ENCODE measurements around the gene WDR31. TPM values are rescaled to one million over a fixed set of nuclear protein-coding genes. Genes with fewer than 3 reads are reported as not detected.

The WDR31 gene
- total and polyA plus RNA-seq, 3 donors from 2014 or later, result 6.8 to 18.2 (median 10.2) TPM

GRCh38 chr9:113316030-113316429, 24.0 kb downstream of the WDR31 start:
- 93 to 96% methylated on average over 4 of the region's 4 CpGs for WGBS, 2 donors
- Histone ChIP-seq H3K4me3 (no peak overlapping the region), H3K27ac (no peak overlapping the region), H3K27me3 (no peaks in the 10 kb centered on the region), H3K4me1 (no peaks in the 10 kb centered on the region), H3K36me3 (ENCODE audit: low read depth, missing control alignments) (no peaks in the 10 kb centered on the region), H3K9me3 (no peaks in the 10 kb centered on the region)
- DNase-seq, result no peak
- intact Hi-C loops (cut with DNase I; ENCODE audit: low total_unique reads), result no loop called here
- TF ChIP-seq POLR2A (IDR thresholded peaks at IDR 0.05), result no peak

GRCh38 chr9:113315231-113315630, 24.8 kb downstream of the WDR31 start:
- intact Hi-C loops (cut with DNase I; ENCODE audit: low total_unique reads), result no loop called here
- Histone ChIP-seq H3K27me3 (no peaks in the 10 kb centered on the region), H3K4me1 (no peaks in the 10 kb centered on the region), H3K36me3 (ENCODE audit: low read depth, missing control alignments) (no peaks in the 10 kb centered on the region), H3K4me3 (no peak overlapping the region), H3K9me3 (no peaks in the 10 kb centered on the region), H3K27ac (no peak overlapping the region)
- TF ChIP-seq POLR2A (IDR thresholded peaks at IDR 0.05), result no peak
- no peak for TF ChIP-seq CTCF (IDR thresholded peaks at IDR 0.05)
- DNase-seq, result no peak

- H3K9me3 ChIP-seq, result no peaks in the 10 kb centered on the region
- H3K4me3 ChIP-seq, result no peak overlapping the region
- H3K36me3 ChIP-seq (ENCODE audit: low read depth, missing control alignments), result no peaks in the 10 kb centered on the region
- H3K27me3 ChIP-seq, result no peaks in the 10 kb centered on the region
- no peak overlapping the region for H3K27ac ChIP-seq
- DNase-seq, result no peak
- no peaks in the 10 kb centered on the region for H3K4me1 ChIP-seq
- intact Hi-C loops (cut with DNase I; ENCODE audit: low total_unique reads), result no loop called here
- TF ChIP-seq CTCF (IDR thresholded peaks at IDR 0.05) (no peak), POLR2A (IDR thresholded peaks at IDR 0.05) (no peak)
- WGBS, 2 donors, result 67 to 71% methylated on average over 5 of the region's 5 CpGs
Measured at GRCh38 chr9:113313261-113313660, 26.8 kb downstream of the WDR31 start.

GRCh38 chr9:113311961-113312360, 28.1 kb downstream of the WDR31 start:
- intact Hi-C loops (cut with DNase I; ENCODE audit: low total_unique reads), result no loop called here
- DNase-seq, result no peak

GRCh38 chr9:113310538-113310937, 29.5 kb downstream of the WDR31 start:
- Histone ChIP-seq H3K27me3 (no peaks in the 10 kb centered on the region), H3K27ac (no peak overlapping the region), H3K4me3 (no peak overlapping the region), H3K4me1 (no peaks in the 10 kb centered on the region), H3K36me3 (ENCODE audit: low read depth, missing control alignments) (no peaks in the 10 kb centered on the region), H3K9me3 (no peaks in the 10 kb centered on the region)
- no peak for DNase-seq
- 47 to 50% methylated on average over 3 of the region's 3 CpGs for whole genome bisulfite sequencing, 2 donors
- TF ChIP-seq POLR2A (IDR thresholded peaks at IDR 0.05), result no peak
- TF ChIP-seq CTCF (IDR thresholded peaks at IDR 0.05), result no peak
- intact Hi-C loops (cut with DNase I; ENCODE audit: low total_unique reads), result no loop called here

More at GRCh38 chr9:113311961-113312360, 28.1 kb downstream of the WDR31 start:
- no peak for TF ChIP-seq POLR2A (IDR thresholded peaks at IDR 0.05)
- no peak for TF ChIP-seq CTCF (IDR thresholded peaks at IDR 0.05)
- 82 to 90% methylated on average over 3 of the region's 3 CpGs for WGBS, 2 donors
- Histone ChIP-seq H3K27ac (no peak overlapping the region), H3K36me3 (ENCODE audit: low read depth, missing control alignments) (no peaks in the 10 kb centered on the region), H3K4me1 (no peaks in the 10 kb centered on the region), H3K9me3 (no peaks in the 10 kb centered on the region), H3K27me3 (no peaks in the 10 kb centered on the region), H3K4me3 (no peak overlapping the region)
